Glutamatergic neuron (in vitro differentiated cells): ENCODE results near the gene AK8. TPM values are rescaled to one million over a fixed set of nuclear protein-coding genes. Genes with fewer than 3 reads are reported as not detected.

Source experiments
- DNase-seq: peaks from one replicate; pipeline ENCODE4 v3.0.0; 2022
- H3K27ac Mint-ChIP-seq: one replicate; pipeline ENCODE4 v1.8.0; 2020; ENCODE audit warnings: mild to moderate bottlenecking, mixed read lengths, inconsistent platforms; ENCODE audit not compliant: unreplicated experiment
- H3K27me3 Mint-ChIP-seq: one replicate; pipeline ENCODE4 v1.8.0; 2020; ENCODE audit warnings: mild to moderate bottlenecking, moderate library complexity, mixed read lengths, inconsistent platforms; ENCODE audit not compliant: unreplicated experiment
- H3K36me3 Mint-ChIP-seq: one replicate; pipeline ENCODE4 v1.8.0; 2020; ENCODE audit warnings: mild to moderate bottlenecking, mixed read lengths, inconsistent platforms; ENCODE audit not compliant: unreplicated experiment
- H3K4me1 Mint-ChIP-seq: one replicate; pipeline ENCODE4 v1.8.0; 2020; ENCODE audit warnings: mild to moderate bottlenecking, low read depth, mixed read lengths, inconsistent platforms; ENCODE audit not compliant: unreplicated experiment
- H3K4me3 Mint-ChIP-seq: one replicate; pipeline ENCODE4 v1.8.0; 2020; ENCODE audit warnings: mild to moderate bottlenecking, mixed read lengths, inconsistent platforms; ENCODE audit not compliant: unreplicated experiment
- H3K9me3 Mint-ChIP-seq: one replicate; pipeline ENCODE4 v1.8.0; 2020; ENCODE audit warnings: mild to moderate bottlenecking, moderate library complexity, mixed read lengths, inconsistent platforms; ENCODE audit not compliant: unreplicated experiment
- CTCF ChIP-seq: fragments of 200-600 bp; sonication (generic); IDR thresholded peaks from one replicate; pipeline ENCODE4 v1.5.0; 2021; ENCODE audit not compliant: partially characterized antibody, unreplicated experiment
- total RNA-seq: library from RNA; stranded (reverse); fragmentation: NEBNext Ultra II Directional; extraction: Animal tissue kit (Norgen Biotek cat#: 25700); gene quantifications from one replicate; pipeline ENCODE4 v1.2.1, GENCODE V29; 2021; ENCODE audit not compliant: unreplicated experiment

Gene AK8
- total RNA-seq, 1 donor from 2014 or later = 0.44 TPM

GRCh38 chr9:132780230-132781007 is 97.7 kb downstream of the AK8 start:
- H3K4me1 Mint-ChIP-seq = no peaks in the 10 kb centered on the region
- H3K27ac Mint-ChIP-seq = no peak overlapping the region
- no peak for TF ChIP-seq CTCF
- DNase-seq = no peak
- no peaks in the 10 kb centered on the region for H3K36me3 Mint-ChIP-seq
- no peak overlapping the region for H3K4me3 Mint-ChIP-seq
- H3K27me3 Mint-ChIP-seq = peaks cover 3% of the 10 kb centered on the region
- no peaks in the 10 kb centered on the region for H3K9me3 Mint-ChIP-seq

GRCh38 chr9:132776891-132777290 is 101.2 kb downstream of the AK8 start:
- no peak for DNase-seq
- no peaks in the 10 kb centered on the region for H3K4me1 Mint-ChIP-seq
- TF ChIP-seq CTCF = no peak
- H3K27me3 Mint-ChIP-seq = peaks cover 2% of the 10 kb centered on the region
- peaks cover 4% of the 10 kb centered on the region for H3K9me3 Mint-ChIP-seq
- H3K36me3 Mint-ChIP-seq = peaks cover 14% of the 10 kb centered on the region
- no peak overlapping the region for H3K27ac Mint-ChIP-seq
- no peak overlapping the region for H3K4me3 Mint-ChIP-seq

GRCh38 chr9:132776268-132776667 is 101.8 kb downstream of the AK8 start:
- Mint-ChIP-seq H3K4me1 (no peaks in the 10 kb centered on the region), H3K27me3 (peaks cover 2% of the 10 kb centered on the region), H3K4me3 (no peak overlapping the region), H3K27ac (no peak overlapping the region), H3K36me3 (peaks cover 18% of the 10 kb centered on the region), H3K9me3 (peaks cover 8% of the 10 kb centered on the region)
- TF ChIP-seq CTCF = no peak
- no peak for DNase-seq

GRCh38 chr9:132775720-132776119 is 102.4 kb downstream of the AK8 start:
- TF ChIP-seq CTCF = no peak
- Mint-ChIP-seq H3K4me1 (no peaks in the 10 kb centered on the region), H3K9me3 (peaks cover 8% of the 10 kb centered on the region), H3K4me3 (no peak overlapping the region), H3K27ac (no peak overlapping the region), H3K27me3 (peaks cover 2% of the 10 kb centered on the region), H3K36me3 (peaks cover 18% of the 10 kb centered on the region)
- no peak for DNase-seq

DNA sequence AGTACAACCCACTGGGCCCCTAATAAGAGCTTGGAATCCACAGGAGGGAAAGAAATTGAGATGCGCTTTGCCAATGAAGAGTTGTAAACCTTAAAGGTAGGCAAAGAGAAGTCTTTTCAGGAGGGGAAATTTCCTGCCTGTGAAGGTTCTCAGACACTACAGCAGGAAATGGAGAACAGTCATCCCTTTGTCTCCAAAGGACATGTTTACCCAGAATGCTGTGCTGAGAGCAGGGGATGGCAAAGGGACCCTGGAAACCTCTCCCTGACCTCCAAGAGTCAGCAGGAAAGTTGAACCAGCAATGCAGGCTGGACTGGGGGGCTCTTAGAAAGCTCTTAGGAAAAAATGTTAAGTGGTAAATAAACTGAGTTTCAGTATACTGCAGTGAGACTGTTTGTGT is 103.2 kb downstream of the AK8 start:
- H3K27ac Mint-ChIP-seq = no peak overlapping the region
- peaks cover 3% of the 10 kb centered on the region for H3K27me3 Mint-ChIP-seq
- H3K4me1 Mint-ChIP-seq = no peaks in the 10 kb centered on the region
- no peak for TF ChIP-seq CTCF
- no peak overlapping the region for H3K4me3 Mint-ChIP-seq
- DNase-seq = no peak
- H3K9me3 Mint-ChIP-seq = peaks cover 8% of the 10 kb centered on the region
- H3K36me3 Mint-ChIP-seq = peaks cover 18% of the 10 kb centered on the region
